HepG2 (cell line): ENCODE results near the gene ZMIZ1. TPM values are rescaled to one million over a fixed set of nuclear protein-coding genes. Genes with fewer than 3 reads are reported as not detected.

Experiments used
- ATAC-seq: fragments of 200-7000 bp; cut with Tn5 transposase; 3 replicates; pipeline ENCODE4 v1.9.1; 2020; ENCODE audit warnings: mild to moderate bottlenecking, moderate library complexity
- BruUV-seq: library from RNA; stranded (reverse); fragments of 400-500 nt; replicated peaks from 2 replicates; lab custom pipeline; 2021; lab: Mats Ljungman, UMichigan
- CTCF ChIA-PET: fragments of 300-600 bp; formaldehyde crosslinking; extraction: SDS; loops from one replicate; lab custom pipeline; 2021; ENCODE audit warnings: low total read pairs, inconsistent platforms, low intra/inter-chr PET ratio; lab: Yijun Ruan, JAX
- POLR2A ChIA-PET: fragments of 350-600 bp; sonication (Branson Sonifier 250); formaldehyde crosslinking; loops from one replicate; lab custom pipeline; 2020; ENCODE audit warnings: antibody characterized with exemption, inconsistent platforms; lab: Yijun Ruan, JAX
- DNase-seq: peaks from one replicate; pipeline ENCODE4 v3.0.0-alpha.2; 2015; ENCODE audit warnings: low spot score
- FAIRE-seq: peaks from 3 replicates; lab custom pipeline; 2011; peaks lifted over from hg19 to GRCh38; lab: Jason Lieb, UNC
- H2AFZ ChIP-seq: one replicate; pipeline ENCODE4 v1.6.1; 2011; ENCODE audit warnings: low read length, inconsistent platforms
- H3K27ac ChIP-seq: fragments of 300-600 bp; 3 replicates; pipeline ENCODE4 v1.8.0; 2011; ENCODE audit warnings: mixed run types, mild to moderate bottlenecking, mixed read lengths, low read length, inconsistent platforms; ENCODE audit not compliant: insufficient read depth; ENCODE audit errors: extremely low read length
- H3K27me3 ChIP-seq, 2 experiments: fragments of 200-600 bp in 1 of 2; 2 replicates in 1 of 2; 3 replicates in 1 of 2; pipeline versions ENCODE4 v1.6.0 to v1.8.0; 2011; ENCODE audit warnings: low read length in 2 of 2, mild to moderate bottlenecking in 2 of 2, moderate library complexity in 2 of 2, inconsistent platforms in 1 of 2; ENCODE audit not compliant: insufficient read depth in 2 of 2, control insufficient read depth in 1 of 2
- H3K36me3 ChIP-seq, 2 experiments: fragments of 200-600 bp in 1 of 2; replicated peaks in 1 of 2; 2 replicates in 1 of 2; 3 replicates in 1 of 2; pipeline versions ENCODE4 v1.5.1 to v1.8.0; 2011; ENCODE audit warnings: low read length in 2 of 2, inconsistent platforms in 1 of 2; ENCODE audit not compliant: insufficient read depth in 2 of 2, control insufficient read depth in 1 of 2
- H3K4me1 ChIP-seq: 2 replicates; pipeline ENCODE4 v1.5.1; 2012; ENCODE audit warnings: low read length, inconsistent platforms; ENCODE audit not compliant: insufficient read depth
- H3K4me2 ChIP-seq: 2 replicates; pipeline ENCODE4 v1.6.0; 2011; ENCODE audit warnings: low read depth, low read length, inconsistent platforms
- H3K4me3 ChIP-seq, 3 experiments: fragments of 200-600 bp in 1 of 3; sonication (generic), shearing (Covaris generic) in 1 of 3; replicated peaks in 1 of 3; 2 replicates each; pipeline ENCODE4 v1.5.1; 2011 to 2016; ENCODE audit warnings: low read length in 3 of 3, inconsistent platforms in 2 of 3, low read depth in 2 of 3, mild to moderate bottlenecking in 2 of 3, control low read depth in 1 of 3, mixed read lengths in 1 of 3; ENCODE audit not compliant: insufficient read depth in 1 of 3
- H3K79me2 ChIP-seq: one replicate; pipeline ENCODE4 v1.6.1; 2011; ENCODE audit warnings: low read length, inconsistent platforms; ENCODE audit not compliant: insufficient read depth
- H3K9ac ChIP-seq: 2 replicates; pipeline ENCODE4 v1.6.0; 2011; ENCODE audit warnings: mild to moderate bottlenecking, low read depth, low read length, inconsistent platforms; ENCODE audit not compliant: insufficient read depth
- H3K9me3 ChIP-seq: 2 replicates; pipeline ENCODE4 v1.5.1; 2012; ENCODE audit warnings: mild to moderate bottlenecking, low read length
- H4K20me1 ChIP-seq: 2 replicates; pipeline ENCODE4 v1.6.0; 2011; ENCODE audit warnings: inconsistent platforms, mild to moderate bottlenecking, low read length, moderate library complexity; ENCODE audit not compliant: insufficient read depth
- AGO2 ChIP-seq: fragments of 200-400 bp; formaldehyde crosslinking; optimal IDR thresholded peaks from 2 replicates; pipeline ENCODE3; 2017; ENCODE audit warnings: mild to moderate bottlenecking, low read depth, low read length, moderate library complexity
- CREB1 ChIP-seq, 2 experiments: fragments of 450-650 bp in 1 of 2; IDR thresholded peaks; 2 replicates each; pipeline ENCODE4 v1.6.1; 2016 to 2017; ENCODE audit warnings: control low read depth in 1 of 2, mild to moderate bottlenecking in 1 of 2, missing compliant biosample characterization in 1 of 2, missing genetic modification characterization in 1 of 2
- FOSL2 ChIP-seq: sonication (generic); formaldehyde crosslinking; IDR thresholded peaks from 2 replicates; pipeline ENCODE4 v1.4.0; 2020; ENCODE audit warnings: missing genetic modification reagents
- KAT2B ChIP-seq: fragments of 150-350 bp; IDR thresholded peaks from 2 replicates; pipeline ENCODE4 v1.6.1; 2014; ENCODE audit warnings: low read depth, low read length, borderline replicate concordance
- MTA1 ChIP-seq: sonication (generic); formaldehyde crosslinking; IDR thresholded peaks from 2 replicates; pipeline ENCODE4 v1.4.0; 2020; ENCODE audit warnings: missing genetic modification reagents, mild to moderate bottlenecking, borderline replicate concordance
- RBM22 ChIP-seq: fragments of 200-400 bp; formaldehyde crosslinking; optimal IDR thresholded peaks from 2 replicates; pipeline ENCODE3; 2017; ENCODE audit warnings: mild to moderate bottlenecking, low read length, moderate library complexity
- WGBS: methylation state at CpG from one replicate; pipeline ENCODE4 v1.1.6; 2017; ENCODE audit warnings: low lambda C conversion rate; 5-methylcytosine and 5-hydroxymethylcytosine counted together
- in situ Hi-C: cut with HindIII; loops from 2 replicates; pipeline ENCODE4 v1.10.0; 2017; ENCODE audit warnings: low pct_unique_long_range_greater_than_20kb; ENCODE audit not compliant: extremely low pct_ligation_motif_present
- intact Hi-C: fragments of 100-400 bp; cut with micrococcal nuclease; formaldehyde crosslinking; loops from one replicate; pipeline ENCODE4 v1.10.0; 2022; ENCODE audit not compliant: unreplicated experiment
- polyA plus RNA-seq, 8 experiments: library from polyadenylated mRNA; depleted of rRNA in 3 of 8; stranded (reverse) in 7 of 8; unstranded in 1 of 8; fragments of >200 nt; fragmentation: Illumina TruSeq in 4 of 8; extraction: Trizol in 4 of 8; gene quantifications; 2 replicates each; pipeline versions ENCODE4 v1.2.1 to v1.2.3, GENCODE V29; 2011 to 2016; ENCODE audit warnings: low read depth in 4 of 8, missing spikeins in 1 of 8, mixed read lengths in 1 of 8; ENCODE audit not compliant: insufficient read depth in 1 of 8
- total RNA-seq, 5 experiments: library from RNA; depleted of rRNA; stranded (reverse); fragments of >200 nt; fragmentation: Illumina TruSeq; extraction: Trizol; gene quantifications; 2 replicates each; pipeline ENCODE4 v1.2.3, GENCODE V29; 2016; ENCODE audit warnings: low read depth in 1 of 5

ZMIZ1 gene
- total and polyA plus RNA-seq, 2 of the 13 experiments (the other 11 are each of a cell fraction or from before 2014, with no cell fraction given) = 5.3 to 10.2 TPM

DNA sequence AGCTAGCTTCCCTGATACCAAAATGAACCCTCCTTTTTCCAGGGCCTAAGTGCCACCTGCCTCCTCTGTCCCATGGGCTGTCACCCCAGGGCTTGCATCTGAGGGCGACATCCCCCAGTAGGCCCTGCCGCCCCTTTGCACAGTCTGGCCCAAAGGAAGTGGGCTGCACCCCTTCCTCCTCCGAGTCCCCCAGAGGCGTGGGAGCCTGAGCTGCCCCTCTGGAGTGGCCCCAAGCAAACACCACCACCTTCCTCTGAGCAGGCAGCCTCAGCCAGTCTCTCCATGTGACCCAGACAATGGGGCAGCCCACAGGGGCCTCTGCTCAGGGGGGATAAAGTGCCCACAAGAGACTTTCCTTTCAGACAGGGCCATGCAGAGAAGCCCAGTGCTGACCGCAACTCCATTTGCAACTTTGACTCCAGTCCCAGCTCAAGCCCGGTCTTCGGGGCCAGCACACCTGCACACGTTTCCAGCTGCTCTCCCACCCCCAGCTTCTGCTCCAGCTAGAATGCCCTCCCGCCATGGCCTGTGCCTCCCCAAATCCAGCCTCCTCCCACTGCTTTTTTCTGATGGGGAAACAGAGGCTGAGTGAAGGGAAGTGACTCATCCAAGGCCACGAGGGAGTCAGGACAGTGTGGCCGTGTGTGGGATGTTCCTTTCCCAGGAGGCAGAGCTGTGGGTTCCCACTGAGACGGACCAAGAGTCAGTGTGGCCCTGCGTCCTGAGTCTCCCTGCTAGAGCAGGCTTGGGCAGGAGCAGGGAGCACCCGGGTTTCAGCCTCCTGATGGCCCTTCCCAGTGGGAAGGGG, 111.9 kb downstream of the ZMIZ1 start:
- H3K27ac ChIP-seq = peak overlapping the region; percentile 12
- ChIA-PET CTCF (no interaction called here), POLR2A (no interaction called here)
- no peak overlapping the region for H3K9ac ChIP-seq
- 92% methylated on average over 11 of the region's 14 CpGs for WGBS
- H3K4me2 ChIP-seq = no peak overlapping the region
- no peak overlapping the region for H2AFZ ChIP-seq
- in situ Hi-C loops (loop anchor here (25.0 kb wide), 1 partner anchor 93 kb away; no protein-coding TSS in a partner anchor), intact Hi-C loops (no loop called here)
- ATAC-seq = no peak
- FAIRE-seq = no peak
- H3K9me3 ChIP-seq = no peaks in the 10 kb centered on the region
- H3K4me1 ChIP-seq = peaks cover 100% of the 10 kb centered on the region
- H3K36me3 ChIP-seq = peaks cover 10 to 47% of the 10 kb centered on the region in 2 experiments
- peaks cover 8% of the 10 kb centered on the region for H3K79me2 ChIP-seq
- no TSS peak for BruUV-seq
- H3K27me3 ChIP-seq = no peaks in the 10 kb centered on the region
- no peaks in the 10 kb centered on the region for H4K20me1 ChIP-seq
- TF ChIP-seq RBM22 = peak; percentile 42
- peak; percentile 38; the same call in 1 of the 2 replicates for TF ChIP-seq FOSL2 (CRISPR knock-in tag)
- no peak for TF ChIP-seq CREB1 (IDR thresholded peaks at IDR 0.05)
- no peak for TF ChIP-seq CREB1 (CRISPR knock-in tag; IDR thresholded peaks at IDR 0.05)
- no peak for DNase-seq
- H3K4me3 ChIP-seq = no peak overlapping the region

- FAIRE-seq = no peak
- no peaks in the 10 kb centered on the region for H3K9me3 ChIP-seq
- no peak for DNase-seq
- WGBS = no CpG with 5 or more reads among the region's 8 CpGs
- no peak overlapping the region for H3K4me3 ChIP-seq
- H4K20me1 ChIP-seq = no peaks in the 10 kb centered on the region
- peaks cover 100% of the 10 kb centered on the region for H3K4me1 ChIP-seq
- H3K4me2 ChIP-seq = no peak overlapping the region
- H3K27me3 ChIP-seq = no peaks in the 10 kb centered on the region
- CTCF ChIA-PET = no interaction called here
- H3K27ac ChIP-seq = peak overlapping the region; percentile 12
- no TSS peak for BruUV-seq
- no peak overlapping the region for H3K9ac ChIP-seq
- no peak for ATAC-seq
- peaks cover 8% of the 10 kb centered on the region for H3K79me2 ChIP-seq
- TF ChIP-seq MTA1 (CRISPR knock-in tag) (0 out of 2 replicates have a peak, but pooled peaks have one; percentile 41), KAT2B (no peak), AGO2 (peak; percentile 13)
- TF ChIP-seq, all 625 proteins: peak for 2
- Histone ChIP-seq H2AFZ (no peak overlapping the region), H3K36me3 (peaks cover 10 to 47% of the 10 kb centered on the region in 2 experiments)
- intact Hi-C loops = no loop called here
- POLR2A ChIA-PET = no interaction called here
- in situ Hi-C loops = loop anchor here (25.0 kb wide), 1 partner anchor 94 kb away; no protein-coding TSS in a partner anchor
Measured at GRCh38 chr10:79181227-79181626, 112.5 kb downstream of the ZMIZ1 start.
